HCT116 (cell line): ENCODE results near the gene A2M.

Experiments
- ELF1 ChIP-seq: IDR thresholded peaks from 2 replicates; pipeline ENCODE4 v1.6.1; 2012; ENCODE audit warnings: low read depth, borderline replicate concordance
- POLR2A ChIP-seq: IDR thresholded peaks from 2 replicates; pipeline ENCODE4 v1.7.0; 2011; ENCODE audit warnings: borderline replicate concordance; ENCODE audit not compliant: insufficient read depth, insufficient read length; ENCODE audit errors: extremely low read depth
- SIN3A ChIP-seq: IDR thresholded peaks from 2 replicates; pipeline ENCODE4 v1.6.1; 2012; ENCODE audit warnings: low read depth
- SRF ChIP-seq: IDR thresholded peaks from 2 replicates; pipeline ENCODE4 v1.6.1; 2012; ENCODE audit warnings: low read depth
- TF ChIP-seq, protein P1 (sequence below), 3 experiments: fragments of 200-600 bp in 1 of 3; sonication (generic) in 1 of 3; IDR thresholded peaks in 2 of 3; conservative IDR thresholded peaks in 1 of 3; 2 replicates each; pipeline ENCODE4 v1.5.1; 2012 to 2017; ENCODE audit warnings: low read depth in 2 of 3, low read length in 2 of 3, antibody characterized with exemption in 1 of 3, borderline replicate concordance in 1 of 3, control low read depth in 1 of 3, mild to moderate bottlenecking in 1 of 3, mixed read lengths in 1 of 3, mixed run types in 1 of 3, moderate library complexity in 1 of 3; ENCODE audit not compliant: insufficient read depth in 1 of 3
- TF ChIP-seq, protein P2 (sequence below): IDR thresholded peaks from 2 replicates; pipeline ENCODE4 v1.6.1; 2012

DNA sequence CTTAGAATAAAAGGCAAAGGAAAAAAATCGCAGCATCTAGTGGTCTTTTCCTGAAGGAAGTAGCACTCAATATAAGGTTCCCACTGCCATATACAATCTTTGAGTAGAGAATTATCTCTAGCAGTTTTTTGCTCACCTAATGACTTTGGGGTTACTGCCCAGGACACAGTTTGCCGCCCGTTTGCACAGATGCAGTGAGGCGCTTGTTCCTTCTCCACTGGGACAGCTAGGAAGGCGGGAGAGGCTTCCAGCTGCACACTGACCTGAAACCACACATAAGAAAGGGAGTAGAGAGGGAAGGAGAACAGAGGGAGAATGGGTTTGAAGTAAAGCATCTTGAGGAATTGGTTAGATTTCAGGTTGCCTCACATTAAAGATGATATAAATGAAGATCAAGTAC, 25.5 kb downstream of the A2M start:
- TF ChIP-seq, protein P1, sequence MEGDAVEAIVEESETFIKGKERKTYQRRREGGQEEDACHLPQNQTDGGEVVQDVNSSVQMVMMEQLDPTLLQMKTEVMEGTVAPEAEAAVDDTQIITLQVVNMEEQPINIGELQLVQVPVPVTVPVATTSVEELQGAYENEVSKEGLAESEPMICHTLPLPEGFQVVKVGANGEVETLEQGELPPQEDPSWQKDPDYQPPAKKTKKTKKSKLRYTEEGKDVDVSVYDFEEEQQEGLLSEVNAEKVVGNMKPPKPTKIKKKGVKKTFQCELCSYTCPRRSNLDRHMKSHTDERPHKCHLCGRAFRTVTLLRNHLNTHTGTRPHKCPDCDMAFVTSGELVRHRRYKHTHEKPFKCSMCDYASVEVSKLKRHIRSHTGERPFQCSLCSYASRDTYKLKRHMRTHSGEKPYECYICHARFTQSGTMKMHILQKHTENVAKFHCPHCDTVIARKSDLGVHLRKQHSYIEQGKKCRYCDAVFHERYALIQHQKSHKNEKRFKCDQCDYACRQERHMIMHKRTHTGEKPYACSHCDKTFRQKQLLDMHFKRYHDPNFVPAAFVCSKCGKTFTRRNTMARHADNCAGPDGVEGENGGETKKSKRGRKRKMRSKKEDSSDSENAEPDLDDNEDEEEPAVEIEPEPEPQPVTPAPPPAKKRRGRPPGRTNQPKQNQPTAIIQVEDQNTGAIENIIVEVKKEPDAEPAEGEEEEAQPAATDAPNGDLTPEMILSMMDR (IDR thresholded peaks at IDR 0.05 in 2 of 3, conservative IDR thresholded peaks at IDR 0.05 in 1 of 3; ENCODE audit: borderline replicate concordance in 1 of 3, insufficient read depth in 1 of 3, low read depth in 2 of 3, low read length in 2 of 3) = no peak
- no peak for TF ChIP-seq ELF1
- no peak for TF ChIP-seq SIN3A
- TF ChIP-seq, protein P2, sequence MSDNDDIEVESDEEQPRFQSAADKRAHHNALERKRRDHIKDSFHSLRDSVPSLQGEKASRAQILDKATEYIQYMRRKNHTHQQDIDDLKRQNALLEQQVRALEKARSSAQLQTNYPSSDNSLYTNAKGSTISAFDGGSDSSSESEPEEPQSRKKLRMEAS = no peak
- no peak for TF ChIP-seq SRF
- TF ChIP-seq POLR2A = no peak
